Measurements from ENCODE around the gene GADD45G.

Gene GADD45G

GRCh38 chr9:89647366-89648128 is 42.7 kb downstream of the GADD45G start:
- no peak for FAIRE-seq
- DNase-seq (ENCODE audit: insufficient read length, low spot score) = no peak

DNA sequence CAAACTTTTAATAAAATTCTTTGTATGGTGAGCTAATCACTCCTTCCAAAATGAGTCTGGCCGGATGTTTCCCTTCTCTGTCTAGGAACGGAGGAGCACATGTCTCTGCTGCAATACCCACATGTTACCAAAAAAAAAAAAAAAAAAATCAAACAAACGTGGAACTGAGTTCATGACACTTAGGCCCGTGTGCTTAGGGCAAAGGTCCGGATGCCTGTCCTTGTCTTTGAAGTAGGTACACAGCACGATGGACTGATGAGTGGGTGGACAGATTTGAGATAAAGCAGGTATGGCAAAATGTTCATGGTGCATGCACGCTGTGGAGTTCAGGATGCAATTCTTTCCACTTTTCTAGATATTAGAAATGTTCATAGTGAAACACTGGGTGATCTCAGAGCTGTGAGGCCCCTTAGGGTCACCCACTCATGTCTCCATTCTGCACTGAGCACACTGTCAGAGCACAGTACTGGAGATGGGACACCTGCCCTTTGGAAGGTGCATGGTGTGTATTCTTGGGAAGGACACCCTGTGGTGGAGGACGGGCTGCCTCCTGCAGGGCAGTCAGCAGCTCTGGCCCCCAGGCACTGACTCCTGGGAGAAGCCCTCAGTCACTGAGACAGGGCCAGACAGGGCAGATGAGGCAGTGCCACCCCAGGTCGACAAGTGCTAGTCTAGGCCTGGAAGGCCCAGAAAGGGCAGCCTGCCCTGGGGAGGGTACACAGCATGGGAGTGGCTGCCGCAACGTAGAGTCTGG is 43.6 kb downstream of the GADD45G start:
- no peak for FAIRE-seq
- no peak for DNase-seq (ENCODE audit: insufficient read length, low spot score)

DNA sequence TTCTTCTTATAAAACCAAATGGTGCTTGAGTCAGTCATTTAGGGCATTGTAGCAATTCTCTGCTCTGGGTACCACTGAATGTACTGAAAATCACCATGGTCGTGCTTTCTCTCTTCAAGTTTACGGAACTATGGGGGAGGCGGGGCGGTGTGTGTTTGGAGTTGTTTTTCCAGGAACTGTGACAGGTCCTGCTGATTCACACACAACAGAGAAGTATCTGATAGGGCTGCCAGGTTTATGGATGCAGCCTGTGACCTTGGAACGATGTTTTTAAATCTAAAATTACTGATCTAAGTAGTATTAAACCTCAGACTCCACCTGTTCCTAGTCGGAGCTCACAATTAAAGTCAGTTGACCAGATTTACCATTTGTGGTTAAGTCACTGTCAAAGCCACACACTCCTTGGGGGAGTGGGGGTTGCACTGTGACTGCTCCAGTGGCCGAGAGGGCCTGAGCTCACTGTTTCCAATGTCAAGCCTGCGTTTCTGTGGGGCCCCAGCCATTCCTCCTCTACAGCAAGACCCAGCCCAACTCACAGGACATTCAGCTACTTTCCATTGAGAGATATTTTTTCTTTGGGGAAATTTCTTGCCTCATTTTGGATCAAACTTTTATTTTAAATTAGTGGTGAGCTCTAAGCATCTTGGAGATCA is 44.4 kb downstream of the GADD45G start:
- no peak for FAIRE-seq

DNA sequence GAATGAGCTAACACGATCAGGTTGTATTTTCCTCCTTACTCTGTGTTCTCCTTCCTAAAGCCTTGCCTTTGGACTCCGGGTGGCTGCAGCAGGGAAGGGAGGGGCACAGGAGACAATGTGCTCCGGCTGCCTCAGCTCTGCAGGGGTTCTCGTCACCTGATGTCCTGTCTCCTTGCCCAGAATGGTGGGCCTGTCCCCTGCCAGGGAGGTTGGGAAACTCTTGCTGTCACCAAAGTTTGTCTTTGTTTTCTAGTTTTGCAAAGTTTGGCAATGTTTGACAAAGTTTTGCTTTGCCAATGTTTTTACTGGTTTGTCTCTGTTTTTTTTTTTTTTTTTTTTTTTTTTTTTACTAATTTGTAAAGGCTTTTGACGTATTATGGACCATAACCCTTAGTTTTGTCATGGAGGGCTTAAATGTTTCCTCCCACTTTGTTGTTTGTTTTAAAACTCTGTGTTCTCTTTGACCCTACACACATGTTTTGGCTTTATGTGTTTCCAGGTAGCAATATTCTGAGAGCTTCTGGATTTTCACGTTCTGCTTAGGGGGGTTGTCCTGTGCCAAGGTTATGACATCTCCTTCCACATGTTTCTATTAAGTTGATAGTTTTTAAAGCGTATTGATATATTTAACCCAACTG is 49.3 kb downstream of the GADD45G start:
- no peak for FAIRE-seq
- no peak for DNase-seq (ENCODE audit: insufficient read length, low spot score)

More for the DNA sequence above, 44.4 kb downstream of the GADD45G start:
- DNase-seq (ENCODE audit: insufficient read length, low spot score) = no peak

- DNase-seq (ENCODE audit: insufficient read length, low spot score) (no peak), FAIRE-seq (no peak)
These were observed 50.5 kb downstream of the GADD45G start for GRCh38 chr9:89655056-89655989.
